ENCODE data around the gene UTY.

The UTY gene

GRCh38 chrY:13233901-13234300, 245.9 kb downstream of the UTY start:
- TF ChIP-seq, protein P1, sequence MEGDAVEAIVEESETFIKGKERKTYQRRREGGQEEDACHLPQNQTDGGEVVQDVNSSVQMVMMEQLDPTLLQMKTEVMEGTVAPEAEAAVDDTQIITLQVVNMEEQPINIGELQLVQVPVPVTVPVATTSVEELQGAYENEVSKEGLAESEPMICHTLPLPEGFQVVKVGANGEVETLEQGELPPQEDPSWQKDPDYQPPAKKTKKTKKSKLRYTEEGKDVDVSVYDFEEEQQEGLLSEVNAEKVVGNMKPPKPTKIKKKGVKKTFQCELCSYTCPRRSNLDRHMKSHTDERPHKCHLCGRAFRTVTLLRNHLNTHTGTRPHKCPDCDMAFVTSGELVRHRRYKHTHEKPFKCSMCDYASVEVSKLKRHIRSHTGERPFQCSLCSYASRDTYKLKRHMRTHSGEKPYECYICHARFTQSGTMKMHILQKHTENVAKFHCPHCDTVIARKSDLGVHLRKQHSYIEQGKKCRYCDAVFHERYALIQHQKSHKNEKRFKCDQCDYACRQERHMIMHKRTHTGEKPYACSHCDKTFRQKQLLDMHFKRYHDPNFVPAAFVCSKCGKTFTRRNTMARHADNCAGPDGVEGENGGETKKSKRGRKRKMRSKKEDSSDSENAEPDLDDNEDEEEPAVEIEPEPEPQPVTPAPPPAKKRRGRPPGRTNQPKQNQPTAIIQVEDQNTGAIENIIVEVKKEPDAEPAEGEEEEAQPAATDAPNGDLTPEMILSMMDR (IDR thresholded peaks at IDR 0.05): no peak

DNA sequence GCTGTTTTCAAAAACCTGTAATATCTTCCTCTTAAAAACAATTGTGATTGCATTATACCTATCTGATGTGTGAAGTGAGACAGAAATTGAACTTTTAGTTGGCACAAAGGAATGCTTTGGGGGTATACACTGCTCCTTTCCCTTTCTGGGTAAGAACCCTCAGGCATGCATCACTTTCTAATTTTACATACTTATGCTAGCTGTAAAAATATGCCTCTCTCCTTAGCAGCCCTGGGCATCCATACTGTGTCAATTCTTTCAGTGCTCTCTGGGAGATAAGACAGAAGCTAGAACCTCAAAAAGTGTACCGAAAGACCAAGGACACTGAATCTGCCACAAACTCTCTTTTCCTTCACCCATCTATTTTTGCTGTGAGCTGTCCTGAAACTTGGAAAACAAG, 246.7 kb downstream of the UTY start:
- TF ChIP-seq, protein P1 (IDR thresholded peaks at IDR 0.05): no peak

DNA sequence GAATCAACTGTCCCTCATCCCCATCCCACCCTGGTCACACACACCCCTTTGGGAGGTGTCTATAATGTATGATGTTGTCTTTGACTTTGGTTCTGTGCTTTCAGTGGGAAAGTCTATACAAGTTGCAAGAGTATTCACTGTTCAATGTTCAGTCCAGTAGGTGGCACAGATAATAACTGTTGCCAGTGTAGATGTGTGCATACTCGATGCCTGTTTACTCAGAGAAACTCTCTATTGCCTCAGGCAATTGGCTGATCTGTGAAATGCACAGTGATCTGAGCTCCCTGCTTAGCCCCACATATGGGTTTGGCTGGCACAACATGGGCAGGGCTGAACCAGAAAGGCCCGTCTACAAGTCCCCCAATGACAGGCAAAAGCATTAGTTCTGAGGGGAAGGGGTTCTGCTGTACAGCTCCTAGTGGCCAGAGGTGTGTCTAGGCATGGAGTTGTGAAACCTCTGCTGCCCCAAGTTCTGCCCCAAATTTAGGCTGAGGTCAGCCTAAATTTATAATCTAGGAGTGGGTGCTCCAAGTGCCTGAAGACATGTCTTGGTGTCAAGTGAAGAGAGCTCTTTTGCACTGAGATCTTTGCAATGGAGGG, 252.4 kb downstream of the UTY start:
- TF ChIP-seq, protein P1 (IDR thresholded peaks at IDR 0.05): no peak; the same call in 1 of the 2 replicates

- TF ChIP-seq, protein P1 (IDR thresholded peaks at IDR 0.05): no peak
These were observed 268.7 kb downstream of the UTY start for GRCh38 chrY:13210961-13211646.

DNA sequence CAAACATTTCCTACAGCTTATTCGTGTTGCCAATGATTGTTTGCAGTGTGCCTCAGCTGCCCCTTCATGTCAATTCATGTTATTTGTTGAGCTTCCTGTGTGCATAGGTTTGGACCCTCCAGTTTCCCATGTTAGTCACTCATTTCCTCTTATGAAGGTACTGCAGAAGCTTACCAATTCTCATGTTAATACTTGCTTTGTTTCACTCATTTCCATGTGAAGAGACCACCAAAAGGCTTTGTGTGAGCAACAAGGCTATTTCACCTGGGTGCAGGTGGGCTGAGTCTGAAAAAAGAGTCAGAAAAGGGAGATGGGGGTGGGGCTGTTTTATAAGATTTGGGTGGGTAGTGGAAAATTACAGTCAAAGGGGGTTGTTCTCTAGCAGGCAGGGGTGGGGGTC, 274.6 kb downstream of the UTY start:
- TF ChIP-seq, protein P1 (IDR thresholded peaks at IDR 0.05): no peak

Data from LNCAP (cell line).